TTC549 (cell line): ENCODE data around the gene BORCS6.
"Not testable (repeated sequence)": the region's sequence is repeated elsewhere in the genome, so short reads cannot be mapped to it uniquely, and the experiment has no call there.

ENCODE experiments used
- FAIRE-seq: peaks from 2 replicates; lab custom pipeline; 2012; peaks lifted over from hg19 to GRCh38; lab: Jason Lieb, UNC

The BORCS6 gene

GRCh38 chr17:8189711-8190477, at the start of gene BORCS6:
Gene BORCS6, minus strand, starts transcription at chr17:8190180. Its CDS starts 40 bp downstream, at chr17:8190140.
- peak; percentile 85 for FAIRE-seq

GRCh38 chr17:8237886-8238285, 47.9 kb upstream of the BORCS6 start:
- no peak for FAIRE-seq

- no peak for FAIRE-seq
Measured at GRCh38 chr17:8237175-8237574, 47.2 kb upstream of the BORCS6 start.

GRCh38 chr17:8235676-8236075, 45.7 kb upstream of the BORCS6 start:
- no peak for FAIRE-seq

- FAIRE-seq: no peak
Measured at GRCh38 chr17:8234361-8235270, 44.6 kb upstream of the BORCS6 start.

- FAIRE-seq: no peak
Measured at GRCh38 chr17:8231701-8232100, 41.7 kb upstream of the BORCS6 start.

- no peak for FAIRE-seq
Measured at GRCh38 chr17:8227238-8227581, 37.2 kb upstream of the BORCS6 start.

GRCh38 chr17:8226536-8227237, 36.7 kb upstream of the BORCS6 start:
- no peak for FAIRE-seq

- no peak for FAIRE-seq
Measured at GRCh38 chr17:8225813-8226535, 36.0 kb upstream of the BORCS6 start.

- no peak for FAIRE-seq
Measured at GRCh38 chr17:8224891-8225812, 35.2 kb upstream of the BORCS6 start.

GRCh38 chr17:8223356-8224126, 33.6 kb upstream of the BORCS6 start:
- FAIRE-seq: no peak

- FAIRE-seq: no peak
Measured at GRCh38 chr17:8222630-8223355, 32.8 kb upstream of the BORCS6 start.

GRCh38 chr17:8222380-8222629, 32.3 kb upstream of the BORCS6 start:
- FAIRE-seq: no peak

GRCh38 chr17:8221663-8222379, 31.8 kb upstream of the BORCS6 start:
- no peak for FAIRE-seq

GRCh38 chr17:8220783-8221662, 31.0 kb upstream of the BORCS6 start:
- peak; percentile 7 for FAIRE-seq

- not testable (repeated sequence) for FAIRE-seq
Measured at GRCh38 chr17:8214000-8214399, 24.0 kb upstream of the BORCS6 start.

- FAIRE-seq: no peak
Measured at GRCh38 chr17:8212312-8213180, 22.6 kb upstream of the BORCS6 start.
